A549 (cell line): ENCODE data around the gene PTPRF.

Experiments used
- EHMT2 ChIP-seq: fragments of 200-600 bp; sonication (generic); IDR thresholded peaks from 2 replicates; pipeline ENCODE4 v1.6.1; 2016; ENCODE audit warnings: antibody characterized with exemption, low read depth, mild to moderate bottlenecking, moderate library complexity
- EP300 ChIP-seq, 2 experiments: fragments of >200 bp; sonication (Bioruptor Twin); formaldehyde crosslinking; IDR thresholded peaks; 2 replicates in 1 of 2; 3 replicates in 1 of 2; pipeline ENCODE4 v1.6.1; 2016 to 2017
- FOSB ChIP-seq: fragments of 250-450 bp; sonication (Bioruptor Pico); IDR thresholded peaks from 2 replicates; pipeline ENCODE4 v1.5.0; 2020; ENCODE audit warnings: mild to moderate bottlenecking, moderate library complexity
- MAFK ChIP-seq: fragments of 450-650 bp; IDR thresholded peaks from 2 replicates; pipeline ENCODE4 v1.6.1; 2014; ENCODE audit not compliant: partially characterized antibody
- POLR2A ChIP-seq: IDR thresholded peaks from 2 replicates; pipeline ENCODE4 v1.6.1; 2012; ENCODE audit warnings: mild to moderate bottlenecking, low read length
- TF ChIP-seq, protein P1 (sequence below): fragments of >200 bp; sonication (Bioruptor Twin); formaldehyde crosslinking; IDR thresholded peaks from 3 replicates; pipeline ENCODE4 v1.5.1; 2016
- TF ChIP-seq, protein P2 (sequence below): fragments of 150-350 bp; IDR thresholded peaks from 2 replicates; pipeline ENCODE4 v1.6.1; 2014; ENCODE audit warnings: low read depth, mild to moderate bottlenecking, low read length

DNA sequence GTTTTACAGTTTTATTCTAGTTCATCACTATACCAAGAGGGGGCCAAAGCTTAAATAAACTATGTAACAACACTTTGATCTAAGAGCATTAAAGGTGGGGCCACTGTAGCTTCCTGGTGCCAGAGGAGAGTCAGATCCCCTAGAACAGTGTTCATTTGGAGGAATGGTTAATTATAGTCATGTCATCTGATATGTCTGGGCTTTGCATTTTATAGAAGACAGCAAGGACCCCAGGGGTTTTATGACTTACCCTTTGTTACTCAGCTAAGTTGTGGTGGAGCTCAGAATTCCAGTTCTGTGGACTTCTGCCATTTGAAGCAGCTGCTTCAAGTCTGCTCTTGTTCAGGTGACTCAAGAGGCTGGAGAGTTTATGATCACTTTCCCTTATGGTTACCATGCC lies 135.9 kb downstream of the PTPRF start:
- TF ChIP-seq EHMT2 (no peak), POLR2A (no peak), FOSB (no peak), EP300 (IDR thresholded peaks at IDR 0.05) (no peak), MAFK (no peak)
- TF ChIP-seq, protein P1, sequence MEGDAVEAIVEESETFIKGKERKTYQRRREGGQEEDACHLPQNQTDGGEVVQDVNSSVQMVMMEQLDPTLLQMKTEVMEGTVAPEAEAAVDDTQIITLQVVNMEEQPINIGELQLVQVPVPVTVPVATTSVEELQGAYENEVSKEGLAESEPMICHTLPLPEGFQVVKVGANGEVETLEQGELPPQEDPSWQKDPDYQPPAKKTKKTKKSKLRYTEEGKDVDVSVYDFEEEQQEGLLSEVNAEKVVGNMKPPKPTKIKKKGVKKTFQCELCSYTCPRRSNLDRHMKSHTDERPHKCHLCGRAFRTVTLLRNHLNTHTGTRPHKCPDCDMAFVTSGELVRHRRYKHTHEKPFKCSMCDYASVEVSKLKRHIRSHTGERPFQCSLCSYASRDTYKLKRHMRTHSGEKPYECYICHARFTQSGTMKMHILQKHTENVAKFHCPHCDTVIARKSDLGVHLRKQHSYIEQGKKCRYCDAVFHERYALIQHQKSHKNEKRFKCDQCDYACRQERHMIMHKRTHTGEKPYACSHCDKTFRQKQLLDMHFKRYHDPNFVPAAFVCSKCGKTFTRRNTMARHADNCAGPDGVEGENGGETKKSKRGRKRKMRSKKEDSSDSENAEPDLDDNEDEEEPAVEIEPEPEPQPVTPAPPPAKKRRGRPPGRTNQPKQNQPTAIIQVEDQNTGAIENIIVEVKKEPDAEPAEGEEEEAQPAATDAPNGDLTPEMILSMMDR: no peak
- TF ChIP-seq, protein P2, sequence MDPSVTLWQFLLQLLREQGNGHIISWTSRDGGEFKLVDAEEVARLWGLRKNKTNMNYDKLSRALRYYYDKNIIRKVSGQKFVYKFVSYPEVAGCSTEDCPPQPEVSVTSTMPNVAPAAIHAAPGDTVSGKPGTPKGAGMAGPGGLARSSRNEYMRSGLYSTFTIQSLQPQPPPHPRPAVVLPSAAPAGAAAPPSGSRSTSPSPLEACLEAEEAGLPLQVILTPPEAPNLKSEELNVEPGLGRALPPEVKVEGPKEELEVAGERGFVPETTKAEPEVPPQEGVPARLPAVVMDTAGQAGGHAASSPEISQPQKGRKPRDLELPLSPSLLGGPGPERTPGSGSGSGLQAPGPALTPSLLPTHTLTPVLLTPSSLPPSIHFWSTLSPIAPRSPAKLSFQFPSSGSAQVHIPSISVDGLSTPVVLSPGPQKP: no peak
